Loucy (cell line): ENCODE data around the gene USB1.

Experiments used
- H2AFZ ChIP-seq: fragments of 200-600 bp; sonication (generic); 2 replicates; pipeline ENCODE4 v1.6.0; 2016; ENCODE audit warnings: antibody characterized with exemption, mild to moderate bottlenecking, low read length, moderate library complexity
- H3F3A ChIP-seq: fragments of 200-600 bp; 2 replicates; pipeline ENCODE4 v1.6.0; 2016; ENCODE audit warnings: antibody characterized with exemption, low read depth, mild to moderate bottlenecking
- H3K27me3 ChIP-seq: fragments of 200-600 bp; sonication (generic); 2 replicates; pipeline ENCODE4 v1.6.1; 2014; ENCODE audit warnings: low read length, mild to moderate bottlenecking; ENCODE audit not compliant: insufficient read depth, poor library complexity, severe bottlenecking
- H3K36me3 ChIP-seq: fragments of 200-600 bp; sonication (generic); 2 replicates; pipeline ENCODE4 v1.6.1; 2016; ENCODE audit warnings: low read length; ENCODE audit not compliant: insufficient read depth
- H3K4me1 ChIP-seq: fragments of 200-600 bp; sonication (generic); 2 replicates; pipeline ENCODE4 v1.5.1; 2014; ENCODE audit warnings: low read length, mild to moderate bottlenecking; ENCODE audit not compliant: insufficient read depth, poor library complexity, severe bottlenecking
- H3K4me2 ChIP-seq: fragments of 200-600 bp; sonication (generic); 2 replicates; pipeline ENCODE4 v1.6.0; 2014; ENCODE audit warnings: antibody characterized with exemption, low read length, low read depth, mild to moderate bottlenecking; ENCODE audit not compliant: poor library complexity, severe bottlenecking
- H3K4me3 ChIP-seq: fragments of 200-600 bp; sonication (generic); 2 replicates; pipeline ENCODE4 v1.5.1; 2014; ENCODE audit warnings: low read length, mild to moderate bottlenecking, mixed read lengths; ENCODE audit not compliant: poor library complexity, severe bottlenecking
- H3K79me2 ChIP-seq: fragments of 200-600 bp; sonication (generic); 2 replicates; pipeline ENCODE4 v1.6.1; 2014; ENCODE audit warnings: low read length; ENCODE audit not compliant: insufficient read depth
- H3K9ac ChIP-seq: fragments of 200-600 bp; sonication (generic); 2 replicates; pipeline ENCODE4 v1.6.0; 2014; ENCODE audit warnings: mild to moderate bottlenecking, low read depth, low read length, moderate library complexity; ENCODE audit not compliant: poor library complexity, severe bottlenecking
- H3K9me2 ChIP-seq: fragments of 200-600 bp; sonication (generic); replicated peaks from 2 replicates; pipeline ENCODE4 v1.6.1; 2016; ENCODE audit warnings: low read depth, low read length, mixed read lengths
- H3K9me3 ChIP-seq: fragments of 200-600 bp; sonication (generic); 2 replicates; pipeline ENCODE4 v1.6.1; 2014; ENCODE audit warnings: mild to moderate bottlenecking, antibody characterized with exemption, low read length, low read depth; ENCODE audit not compliant: insufficient read depth
- H4K20me1 ChIP-seq: fragments of 200-600 bp; sonication (generic); 2 replicates; pipeline ENCODE4 v1.6.0; 2014; ENCODE audit warnings: antibody characterized with exemption, low read length, mild to moderate bottlenecking; ENCODE audit not compliant: insufficient read depth, poor library complexity, severe bottlenecking
- CTCF ChIP-seq: fragments of 200-600 bp; sonication (generic); conservative IDR thresholded peaks from 2 replicates; pipeline ENCODE4 v1.5.1; 2014; ENCODE audit warnings: mild to moderate bottlenecking, antibody characterized with exemption, low read length
- EZH2phosphoT487 ChIP-seq: fragments of 200-600 bp; IDR thresholded peaks from 2 replicates; pipeline ENCODE4 v1.6.1; 2018; ENCODE audit warnings: antibody characterized with exemption, mild to moderate bottlenecking, moderate library complexity, borderline replicate concordance

The USB1 gene

GRCh38 chr16:58051296-58051695 is 50.1 kb downstream of the USB1 start:
- no peaks in the 10 kb centered on the region for H3K9me2 ChIP-seq
- H4K20me1 ChIP-seq, result no peaks in the 10 kb centered on the region
- H3K9me3 ChIP-seq, result no peaks in the 10 kb centered on the region
- no peak overlapping the region for H2AFZ ChIP-seq
- no peak overlapping the region for H3K4me2 ChIP-seq
- H3K27me3 ChIP-seq, result no peaks in the 10 kb centered on the region
- no peaks in the 10 kb centered on the region for H3K36me3 ChIP-seq
- TF ChIP-seq CTCF (no peak), EZH2phosphoT487 (no peak)
- H3K9ac ChIP-seq, result no peak overlapping the region
- no peak overlapping the region for H3K4me3 ChIP-seq
- H3F3A ChIP-seq, result no peaks in the 10 kb centered on the region
- no peaks in the 10 kb centered on the region for H3K79me2 ChIP-seq
- no peaks in the 10 kb centered on the region for H3K4me1 ChIP-seq

- H3K36me3 ChIP-seq, result no peaks in the 10 kb centered on the region
- H3K4me3 ChIP-seq, result no peak overlapping the region
- H3K79me2 ChIP-seq, result no peaks in the 10 kb centered on the region
- H3K4me1 ChIP-seq, result no peaks in the 10 kb centered on the region
- H3K9me3 ChIP-seq, result no peaks in the 10 kb centered on the region
- H4K20me1 ChIP-seq, result no peaks in the 10 kb centered on the region
- TF ChIP-seq EZH2phosphoT487, result no peak
- no peak for TF ChIP-seq CTCF
- H3K9ac ChIP-seq, result no peak overlapping the region
- H3K4me2 ChIP-seq, result no peak overlapping the region
- no peaks in the 10 kb centered on the region for H3K27me3 ChIP-seq
- no peaks in the 10 kb centered on the region for H3K9me2 ChIP-seq
- H2AFZ ChIP-seq, result no peak overlapping the region
- H3F3A ChIP-seq, result no peaks in the 10 kb centered on the region
Measured at GRCh38 chr16:58051821-58052603, 50.8 kb downstream of the USB1 start.

- Histone ChIP-seq H3K4me3 (no peak overlapping the region), H3K36me3 (no peaks in the 10 kb centered on the region), H3K9me3 (no peaks in the 10 kb centered on the region), H4K20me1 (no peaks in the 10 kb centered on the region), H3K9me2 (no peaks in the 10 kb centered on the region), H2AFZ (no peak overlapping the region), H3K79me2 (no peaks in the 10 kb centered on the region), H3K27me3 (no peaks in the 10 kb centered on the region), H3K4me1 (no peaks in the 10 kb centered on the region), H3K4me2 (no peak overlapping the region), H3K9ac (no peak overlapping the region), H3F3A (no peaks in the 10 kb centered on the region)
- TF ChIP-seq CTCF (no peak), EZH2phosphoT487 (no peak)
Measured at GRCh38 chr16:58053682-58054005, 52.4 kb downstream of the USB1 start.
